Calu3 (cell line): ENCODE results near the gene CDH4. TPM values are rescaled to one million over a fixed set of nuclear protein-coding genes. Genes with fewer than 3 reads are reported as not detected.

ENCODE experiments used
- BruUV-seq: library from RNA; stranded (reverse); fragments of 400-500 nt; replicated peaks from 2 replicates; lab custom pipeline; 2021; lab: Mats Ljungman, UMichigan
- CTCF ChIA-PET: fragments of 300-600 bp; sonication (Branson Sonifier 250); formaldehyde crosslinking; loops from one replicate; lab custom pipeline; 2022; ENCODE audit warnings: antibody characterized with exemption; lab: Charles Lee
- DNase-seq: peaks from one replicate; pipeline ENCODE4 v3.0.0; 2022
- H3K27ac Mint-ChIP-seq: one replicate; pipeline ENCODE4 v1.8.0; 2022; ENCODE audit warnings: mixed read lengths; ENCODE audit not compliant: unreplicated experiment
- H3K27me3 Mint-ChIP-seq: one replicate; pipeline ENCODE4 v1.8.0; 2022; ENCODE audit warnings: mixed read lengths; ENCODE audit not compliant: unreplicated experiment
- H3K36me3 Mint-ChIP-seq: one replicate; pipeline ENCODE4 v1.8.0; 2022; ENCODE audit warnings: mild to moderate bottlenecking, moderate library complexity, mixed read lengths; ENCODE audit not compliant: insufficient read depth, unreplicated experiment
- H3K4me1 Mint-ChIP-seq: one replicate; pipeline ENCODE4 v1.8.0; 2022; ENCODE audit warnings: mild to moderate bottlenecking, low read depth, mixed read lengths; ENCODE audit not compliant: unreplicated experiment
- H3K4me3 Mint-ChIP-seq: one replicate; pipeline ENCODE4 v1.8.0; 2022; ENCODE audit warnings: mild to moderate bottlenecking, low read depth, moderate library complexity, mixed read lengths; ENCODE audit not compliant: unreplicated experiment
- H3K9me3 Mint-ChIP-seq: one replicate; pipeline ENCODE4 v1.8.0; 2022; ENCODE audit warnings: low read depth, mixed read lengths; ENCODE audit not compliant: unreplicated experiment
- intact Hi-C: fragments of 100-400 bp; cut with micrococcal nuclease; formaldehyde crosslinking; loops from one replicate; pipeline ENCODE4 v1.10.0; 2022; ENCODE audit not compliant: unreplicated experiment
- total RNA-seq: library from RNA; stranded (reverse); gene quantifications from 2 replicates; pipeline ENCODE4 v1.2.3, GENCODE V29; 2022
- TF ChIP-seq, protein P1 (sequence below): fragments of 200-600 bp; IDR thresholded peaks from one replicate; pipeline ENCODE4 v1.8.0; 2022; ENCODE audit warnings: antibody characterized with exemption; ENCODE audit not compliant: unreplicated experiment

Gene CDH4
- total RNA-seq, 1 experiment from 2014 or later: not detected

- intact Hi-C loops: no loop called here
Measured at GRCh38 chr20:61252601-61253263, 671 bp downstream of the CDH4 start.

GRCh38 chr20:61253264-61253639 is 1.2 kb downstream of the CDH4 start:
- H3K36me3 Mint-ChIP-seq: no peaks in the 10 kb centered on the region
- CTCF ChIA-PET: no interaction called here
- intact Hi-C loops: no loop called here
- no peak overlapping the region for H3K27ac Mint-ChIP-seq
- no peaks in the 10 kb centered on the region for H3K4me1 Mint-ChIP-seq
- peaks cover 5% of the 10 kb centered on the region for H3K9me3 Mint-ChIP-seq
- H3K27me3 Mint-ChIP-seq: peaks cover 31% of the 10 kb centered on the region
- DNase-seq: no peak
- TF ChIP-seq, protein P1, sequence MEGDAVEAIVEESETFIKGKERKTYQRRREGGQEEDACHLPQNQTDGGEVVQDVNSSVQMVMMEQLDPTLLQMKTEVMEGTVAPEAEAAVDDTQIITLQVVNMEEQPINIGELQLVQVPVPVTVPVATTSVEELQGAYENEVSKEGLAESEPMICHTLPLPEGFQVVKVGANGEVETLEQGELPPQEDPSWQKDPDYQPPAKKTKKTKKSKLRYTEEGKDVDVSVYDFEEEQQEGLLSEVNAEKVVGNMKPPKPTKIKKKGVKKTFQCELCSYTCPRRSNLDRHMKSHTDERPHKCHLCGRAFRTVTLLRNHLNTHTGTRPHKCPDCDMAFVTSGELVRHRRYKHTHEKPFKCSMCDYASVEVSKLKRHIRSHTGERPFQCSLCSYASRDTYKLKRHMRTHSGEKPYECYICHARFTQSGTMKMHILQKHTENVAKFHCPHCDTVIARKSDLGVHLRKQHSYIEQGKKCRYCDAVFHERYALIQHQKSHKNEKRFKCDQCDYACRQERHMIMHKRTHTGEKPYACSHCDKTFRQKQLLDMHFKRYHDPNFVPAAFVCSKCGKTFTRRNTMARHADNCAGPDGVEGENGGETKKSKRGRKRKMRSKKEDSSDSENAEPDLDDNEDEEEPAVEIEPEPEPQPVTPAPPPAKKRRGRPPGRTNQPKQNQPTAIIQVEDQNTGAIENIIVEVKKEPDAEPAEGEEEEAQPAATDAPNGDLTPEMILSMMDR: no peak
- no peak overlapping the region for H3K4me3 Mint-ChIP-seq
- no TSS peak for BruUV-seq

More at GRCh38 chr20:61252601-61253263, 671 bp downstream of the CDH4 start:
- Mint-ChIP-seq H3K4me3 (no peak overlapping the region), H3K9me3 (peaks cover 5% of the 10 kb centered on the region), H3K36me3 (no peaks in the 10 kb centered on the region), H3K27me3 (peaks cover 36% of the 10 kb centered on the region), H3K4me1 (no peaks in the 10 kb centered on the region), H3K27ac (no peak overlapping the region)
- TF ChIP-seq, protein P1: no peak
- no peak for DNase-seq
- CTCF ChIA-PET: no interaction called here
- BruUV-seq: no TSS peak

DNA sequence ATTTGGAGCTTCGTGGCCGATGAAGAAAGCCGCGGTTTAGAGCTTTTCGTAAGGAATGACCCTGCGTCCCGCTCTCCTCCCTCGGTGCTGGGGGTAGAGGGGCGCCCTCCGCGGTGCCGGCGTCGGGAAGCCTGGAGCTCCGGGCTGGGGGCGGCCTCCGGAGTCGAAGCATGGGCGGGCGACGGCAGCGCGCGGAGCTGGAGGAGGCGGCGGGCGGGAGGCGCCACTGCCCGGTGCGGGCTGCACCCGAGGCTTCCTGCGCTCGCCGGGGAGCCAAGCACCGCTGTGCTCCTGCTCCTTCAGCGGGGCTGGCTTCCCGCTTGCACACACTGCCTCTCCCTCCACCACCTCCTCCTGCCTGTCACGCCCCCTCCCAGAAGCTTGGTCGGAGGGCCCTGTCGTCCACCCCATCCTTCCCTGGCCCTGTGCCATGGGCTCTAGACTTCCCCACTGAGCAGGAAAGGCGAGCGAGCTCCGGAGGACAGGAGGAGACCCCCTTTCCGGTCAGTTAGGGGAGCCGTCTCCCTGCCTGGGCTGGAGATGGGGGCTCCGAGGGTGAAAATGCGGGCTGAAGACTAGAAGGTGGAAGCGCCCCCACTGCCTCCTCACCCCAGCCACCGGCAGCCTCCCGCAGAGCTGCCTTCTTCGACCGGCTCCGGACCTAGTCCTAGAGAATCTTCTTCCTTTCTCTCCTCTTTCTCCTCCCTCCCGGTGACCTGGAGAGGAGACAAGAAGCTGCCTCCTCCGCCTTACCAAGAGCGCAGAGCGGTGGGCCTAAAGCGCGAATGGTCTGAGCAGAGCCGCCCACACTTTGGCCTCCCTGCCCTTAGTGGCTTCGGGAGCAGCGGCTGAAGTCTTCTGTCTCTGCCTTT is 1.8 kb downstream of the CDH4 start:
- no TSS peak for BruUV-seq
- Mint-ChIP-seq H3K27me3 (peaks cover 25% of the 10 kb centered on the region), H3K4me3 (no peak overlapping the region), H3K4me1 (no peaks in the 10 kb centered on the region), H3K27ac (no peak overlapping the region), H3K9me3 (peaks cover 7% of the 10 kb centered on the region), H3K36me3 (no peaks in the 10 kb centered on the region)
- DNase-seq: no peak
- intact Hi-C loops: no loop called here
- CTCF ChIA-PET: no interaction called here
- TF ChIP-seq, protein P1: no peak

DNA sequence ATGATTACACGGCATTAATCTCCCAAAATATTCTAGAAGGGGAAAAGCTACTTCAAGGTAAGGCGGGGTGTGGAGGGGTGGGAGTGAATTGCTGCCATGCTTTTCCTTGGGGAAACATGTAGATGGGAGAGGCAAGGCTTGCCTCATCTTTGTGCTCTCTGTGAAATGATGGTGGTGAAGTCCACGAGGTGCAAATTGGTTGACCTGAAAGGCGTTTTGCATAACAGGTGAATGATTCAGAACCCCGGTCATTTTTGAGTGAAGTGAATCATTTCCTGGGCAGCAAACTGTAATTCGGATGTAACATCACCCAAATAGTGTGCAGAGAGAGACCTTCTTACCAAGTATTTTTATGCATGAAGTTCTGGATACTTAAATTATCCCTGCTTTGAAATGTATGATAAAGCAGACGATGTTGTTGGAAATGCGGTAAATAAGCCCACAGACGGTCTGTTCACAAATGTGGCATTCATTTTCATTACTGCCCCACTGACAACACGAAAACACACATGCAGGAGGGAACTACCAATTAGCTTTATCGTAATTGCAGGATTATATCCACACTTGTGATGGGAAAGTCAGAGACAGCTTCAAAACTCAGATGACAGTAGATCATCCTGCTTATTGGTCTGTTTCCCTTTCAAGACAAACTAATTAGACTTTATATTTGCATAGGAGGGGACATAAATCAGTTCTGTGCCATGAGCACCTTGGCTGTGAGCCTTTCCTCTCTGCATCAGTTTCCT is 3.0 kb downstream of the CDH4 start:
- intact Hi-C loops: no loop called here
- Mint-ChIP-seq H3K36me3 (no peaks in the 10 kb centered on the region), H3K9me3 (peaks cover 7% of the 10 kb centered on the region), H3K4me3 (no peak overlapping the region), H3K4me1 (no peaks in the 10 kb centered on the region), H3K27me3 (peaks cover 25% of the 10 kb centered on the region), H3K27ac (no peak overlapping the region)
- TF ChIP-seq, protein P1: no peak
- CTCF ChIA-PET: no interaction called here
- DNase-seq: no peak
- no TSS peak for BruUV-seq
